GM18868 (cell line): ENCODE data around the gene PDZD7.

Source experiments
- ATAC-seq: cut with Tn5 transposase; IDR thresholded peaks from one replicate; pipeline ENCODE4 v1.9.1; 2021; ENCODE audit warnings: mild to moderate bottlenecking, moderate library complexity; ENCODE audit not compliant: unreplicated experiment

PDZD7 gene

DNA sequence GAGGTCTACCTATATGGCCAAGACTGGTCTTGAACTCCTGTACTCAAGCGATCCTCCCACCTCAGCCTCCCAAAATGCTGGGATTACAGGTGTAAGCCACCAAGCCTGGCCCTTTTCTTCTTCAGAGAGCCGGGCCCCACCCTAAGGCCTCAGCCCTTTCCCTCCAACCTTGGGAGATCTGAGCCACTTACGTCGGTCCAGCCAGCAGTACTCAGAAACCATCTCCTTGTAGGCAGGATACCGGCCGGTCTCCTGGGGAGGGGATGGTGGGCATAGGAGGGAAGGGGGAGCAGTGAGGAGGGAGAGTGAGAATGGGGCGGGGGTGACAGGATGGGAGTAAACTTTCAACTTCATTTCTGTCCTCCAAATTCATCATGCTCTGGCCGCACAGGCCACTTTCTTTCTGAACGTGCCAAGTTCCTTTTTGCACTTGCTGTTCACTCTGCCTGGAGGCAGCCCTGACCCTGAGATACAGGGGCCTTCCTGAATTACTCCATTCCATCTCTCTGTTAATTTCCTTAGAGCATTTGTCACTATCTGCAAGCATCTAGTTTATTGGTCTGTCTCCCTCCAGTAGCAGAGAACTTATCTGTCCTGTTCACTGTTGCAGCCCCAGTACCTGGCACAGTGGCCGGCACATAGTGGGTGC is 10.4 kb downstream of the PDZD7 start:
- ATAC-seq = no peak

DNA sequence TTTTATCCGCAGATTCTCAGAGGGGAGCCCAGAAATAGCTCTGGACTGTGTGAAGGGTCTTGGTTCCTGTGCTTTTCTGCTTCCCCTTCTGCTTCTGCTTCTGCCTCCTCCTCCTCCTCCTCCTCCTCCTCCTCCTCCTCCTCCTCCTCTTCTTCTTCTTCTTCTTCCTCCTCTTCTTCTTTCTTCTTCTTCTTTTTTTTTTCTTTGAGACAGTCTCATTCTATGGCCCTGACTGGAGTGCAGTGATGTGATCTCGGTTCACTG is 11.6 kb downstream of the PDZD7 start:
- ATAC-seq = no peak

DNA sequence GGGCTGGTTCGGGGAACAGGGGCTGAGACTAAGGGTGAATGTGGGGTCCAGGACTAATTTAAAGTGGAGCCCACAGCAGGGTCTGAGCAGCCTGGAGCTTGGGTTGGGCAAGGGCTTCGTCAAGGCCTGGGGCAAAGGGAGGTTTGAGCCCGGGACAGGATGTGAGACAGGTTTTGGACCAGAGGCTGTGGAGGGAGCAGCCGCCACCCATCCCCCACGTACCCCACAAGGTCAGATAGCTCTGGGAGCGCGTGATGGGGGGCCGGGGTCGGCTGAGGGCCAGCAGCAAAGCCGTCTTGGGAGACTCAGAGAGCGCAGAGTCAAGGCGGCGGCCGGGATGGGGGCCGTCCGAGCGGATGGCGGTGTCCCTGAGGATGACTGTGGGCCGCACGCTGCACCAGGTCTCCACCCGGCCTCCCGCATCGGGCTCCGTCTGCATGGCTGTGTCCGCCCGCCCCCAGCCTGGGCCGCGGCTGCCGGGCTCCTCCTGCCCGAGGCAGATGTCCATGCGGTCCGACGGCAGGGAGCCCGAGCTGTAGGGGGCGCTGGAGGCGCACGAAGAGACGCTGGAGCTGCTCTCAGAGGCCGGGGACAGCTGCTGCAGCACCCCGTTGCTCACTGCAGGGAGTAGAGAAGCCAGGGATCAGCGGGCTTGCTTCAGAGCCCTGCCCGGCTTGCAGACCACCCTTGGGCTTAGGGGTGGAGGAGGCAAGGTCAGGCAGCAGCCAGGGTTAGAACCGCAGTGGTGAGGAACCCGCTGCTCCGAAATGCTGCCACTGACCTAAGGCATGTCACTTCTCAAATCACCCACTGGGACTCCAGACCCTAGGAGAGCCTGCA is 12.1 kb downstream of the PDZD7 start:
- ATAC-seq = no peak

DNA sequence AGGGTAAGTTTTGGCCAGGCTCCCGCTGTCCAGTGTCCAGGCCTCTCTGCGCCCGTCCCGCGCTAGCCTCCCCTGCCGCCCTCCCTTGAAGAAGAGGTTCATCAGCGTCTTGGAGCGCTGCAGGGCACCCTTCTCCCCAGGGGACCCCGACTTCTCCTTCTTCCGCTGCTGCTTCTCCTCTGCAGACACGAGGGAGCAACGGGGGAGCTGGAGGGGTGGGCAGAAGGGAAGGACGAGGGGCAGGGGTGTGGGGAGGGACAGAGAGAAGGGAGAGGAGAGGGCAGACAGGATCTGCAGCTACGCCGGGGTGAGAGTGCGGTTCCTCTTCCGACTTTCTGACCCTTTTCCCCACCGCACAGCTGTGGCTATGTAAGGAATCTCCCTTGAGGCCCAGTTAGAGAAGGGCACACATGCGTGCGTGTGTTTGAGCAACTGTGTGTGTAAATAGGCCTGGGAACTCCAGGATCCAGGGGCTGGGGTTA is 12.8 kb downstream of the PDZD7 start:
- ATAC-seq = no peak

DNA sequence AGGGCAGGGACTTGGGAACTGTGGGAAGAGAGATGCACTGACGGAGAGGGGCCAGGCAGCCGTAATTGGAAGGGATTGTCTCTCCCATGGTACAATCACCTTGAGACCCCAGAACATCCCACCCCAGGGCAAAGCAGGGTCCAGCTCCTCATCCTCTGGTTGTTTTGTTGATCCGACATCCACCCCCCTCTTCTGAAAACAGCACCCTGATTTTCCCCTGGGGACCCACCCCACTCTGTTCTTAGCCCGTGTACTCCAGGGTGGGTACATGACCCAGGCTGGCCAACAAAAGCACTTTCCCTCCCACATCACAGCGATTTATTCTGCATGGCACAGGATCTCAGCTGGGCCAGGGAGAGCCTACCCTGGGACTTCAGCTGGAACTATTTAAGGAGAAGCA is 14.1 kb downstream of the PDZD7 start:
- ATAC-seq = no peak

DNA sequence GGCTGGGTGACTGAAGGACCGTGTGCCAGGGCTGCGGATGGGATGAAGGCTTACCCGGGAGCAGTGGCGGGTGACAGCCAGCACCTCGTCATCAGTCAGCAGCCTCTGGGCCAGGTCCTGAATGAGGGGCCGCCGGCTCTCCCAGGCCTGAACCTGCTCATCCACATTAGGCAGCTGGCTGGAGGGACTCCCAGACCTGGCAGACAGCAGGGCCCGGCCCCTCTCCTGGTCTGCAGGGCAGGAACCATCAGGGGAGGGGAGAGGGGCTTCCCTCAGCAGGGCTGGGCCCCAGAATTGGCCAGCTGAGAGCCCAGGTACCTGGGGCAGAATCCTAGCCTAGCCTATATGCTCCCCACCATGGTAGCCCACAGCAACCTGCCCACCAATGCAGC is 15.4 kb downstream of the PDZD7 start:
- ATAC-seq = no peak

DNA sequence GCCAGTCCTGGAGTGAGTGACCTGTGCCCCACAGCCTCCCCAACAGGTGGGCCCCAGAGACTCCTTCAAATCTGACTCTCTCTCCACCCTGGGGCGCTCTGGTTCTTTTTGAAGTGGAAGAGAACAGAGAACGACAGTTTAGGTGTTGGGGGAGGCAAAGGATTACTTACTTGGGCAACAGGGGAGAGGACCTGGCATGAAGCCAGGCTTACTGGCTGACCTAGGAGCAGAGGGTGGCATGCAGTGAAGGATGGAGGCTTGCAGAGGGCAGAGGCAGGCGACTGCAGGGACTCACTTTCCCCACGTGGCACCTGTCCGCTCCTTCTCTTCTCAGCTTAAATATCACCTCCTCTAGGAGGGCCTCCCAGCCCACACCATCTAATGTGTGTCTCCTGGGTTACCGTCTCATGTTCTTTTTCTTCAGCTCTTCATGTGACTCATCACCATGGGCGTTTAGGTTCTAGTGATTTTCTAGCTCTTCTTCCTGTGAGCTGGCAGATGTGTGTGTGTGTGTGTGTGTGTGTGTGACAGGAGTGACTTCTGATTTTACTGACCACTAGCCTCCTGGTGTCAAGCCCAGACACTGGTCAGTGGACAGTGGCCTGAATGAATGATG is 15.9 kb downstream of the PDZD7 start:
- no peak for ATAC-seq

DNA sequence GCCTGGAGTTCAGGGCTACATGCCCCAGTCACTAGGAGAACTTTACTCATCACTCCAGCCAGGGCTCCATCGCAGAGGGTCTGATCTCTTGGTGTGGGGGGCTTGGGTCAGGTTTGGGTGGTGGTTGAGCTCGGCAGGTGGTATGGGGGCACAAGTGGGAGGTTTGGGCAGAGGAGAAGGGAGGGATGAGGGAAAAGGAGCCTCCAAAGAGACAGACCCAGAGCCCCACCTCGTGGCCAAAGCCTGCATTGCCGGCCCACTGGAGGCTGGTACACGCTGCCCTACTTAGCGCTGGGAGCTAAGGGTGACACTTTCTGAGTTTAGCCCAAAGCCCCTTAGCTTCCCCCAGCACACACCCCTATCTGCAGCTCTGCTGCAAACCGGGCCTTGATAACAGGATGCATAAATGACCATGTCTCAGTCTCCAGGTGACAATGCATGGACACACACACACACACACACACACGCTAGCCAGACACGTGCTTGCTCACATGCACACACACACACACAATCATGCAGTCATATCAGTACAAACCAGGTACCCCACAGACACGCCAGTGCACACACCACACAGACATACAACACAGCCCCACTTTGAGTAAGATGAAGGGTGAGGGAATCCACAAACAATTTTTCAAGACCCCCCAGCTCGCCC is 16.6 kb downstream of the PDZD7 start:
- no peak for ATAC-seq

DNA sequence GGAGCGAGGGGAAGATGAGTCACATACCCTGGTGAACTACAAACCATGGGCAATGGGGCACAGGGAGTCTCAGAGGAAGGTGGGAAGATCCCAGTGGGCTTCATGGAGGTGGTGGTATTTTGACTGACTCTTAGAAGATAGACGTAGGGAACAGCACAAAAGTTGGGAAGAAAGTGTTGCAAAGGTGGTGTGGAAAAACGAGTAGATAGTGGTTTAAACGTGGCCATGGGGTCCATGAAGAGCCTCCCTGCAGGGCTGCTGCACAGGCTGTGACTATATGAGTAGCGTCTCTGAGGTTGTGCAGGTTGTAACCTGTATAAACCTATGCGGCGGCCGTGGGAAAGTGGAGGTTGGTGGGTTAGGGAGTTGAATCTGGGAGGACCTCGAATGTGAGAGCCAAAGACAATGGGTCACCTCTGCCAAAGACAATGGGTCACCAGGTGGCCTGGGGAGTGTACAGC is 17.5 kb downstream of the PDZD7 start:
- no peak for ATAC-seq

DNA sequence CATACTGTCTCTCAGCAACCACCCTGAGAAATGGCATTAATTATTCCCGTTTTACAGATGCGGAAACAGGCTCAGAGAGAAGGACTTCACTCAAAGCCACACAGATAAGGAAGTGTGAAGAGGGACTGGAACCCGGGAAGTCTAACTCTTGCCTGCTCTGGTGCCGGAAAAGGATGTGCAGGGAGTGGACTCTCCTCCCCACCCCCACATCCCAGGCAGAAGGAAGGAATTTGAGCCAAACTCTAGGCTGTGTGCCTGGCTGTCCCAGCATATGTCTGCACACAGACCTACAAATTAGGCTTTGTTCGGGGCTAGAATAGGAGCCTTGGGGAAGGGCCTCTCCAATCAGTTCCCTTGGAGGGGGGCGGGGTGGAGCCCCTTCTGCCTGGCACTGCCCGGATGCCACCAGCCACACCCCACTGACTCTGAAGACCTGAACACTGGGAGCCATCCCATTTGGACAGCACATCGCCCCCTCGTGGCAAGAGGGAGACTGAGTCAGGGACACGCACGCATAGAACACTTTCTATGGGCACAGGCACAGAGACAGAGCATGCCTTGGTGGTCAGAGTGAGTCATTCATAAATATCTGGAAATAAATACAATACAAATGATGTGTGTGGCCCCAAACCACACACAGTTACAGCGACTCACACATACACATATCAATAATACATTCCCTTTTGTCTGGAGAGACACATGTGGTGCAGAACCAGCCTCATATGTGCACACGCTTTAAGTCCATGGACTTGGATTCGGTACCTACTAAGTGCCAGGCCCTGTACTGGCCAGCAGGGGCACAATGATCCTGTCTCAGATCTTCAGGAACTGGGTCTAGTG is 18.2 kb downstream of the PDZD7 start:
- ATAC-seq = peak; percentile 85

DNA sequence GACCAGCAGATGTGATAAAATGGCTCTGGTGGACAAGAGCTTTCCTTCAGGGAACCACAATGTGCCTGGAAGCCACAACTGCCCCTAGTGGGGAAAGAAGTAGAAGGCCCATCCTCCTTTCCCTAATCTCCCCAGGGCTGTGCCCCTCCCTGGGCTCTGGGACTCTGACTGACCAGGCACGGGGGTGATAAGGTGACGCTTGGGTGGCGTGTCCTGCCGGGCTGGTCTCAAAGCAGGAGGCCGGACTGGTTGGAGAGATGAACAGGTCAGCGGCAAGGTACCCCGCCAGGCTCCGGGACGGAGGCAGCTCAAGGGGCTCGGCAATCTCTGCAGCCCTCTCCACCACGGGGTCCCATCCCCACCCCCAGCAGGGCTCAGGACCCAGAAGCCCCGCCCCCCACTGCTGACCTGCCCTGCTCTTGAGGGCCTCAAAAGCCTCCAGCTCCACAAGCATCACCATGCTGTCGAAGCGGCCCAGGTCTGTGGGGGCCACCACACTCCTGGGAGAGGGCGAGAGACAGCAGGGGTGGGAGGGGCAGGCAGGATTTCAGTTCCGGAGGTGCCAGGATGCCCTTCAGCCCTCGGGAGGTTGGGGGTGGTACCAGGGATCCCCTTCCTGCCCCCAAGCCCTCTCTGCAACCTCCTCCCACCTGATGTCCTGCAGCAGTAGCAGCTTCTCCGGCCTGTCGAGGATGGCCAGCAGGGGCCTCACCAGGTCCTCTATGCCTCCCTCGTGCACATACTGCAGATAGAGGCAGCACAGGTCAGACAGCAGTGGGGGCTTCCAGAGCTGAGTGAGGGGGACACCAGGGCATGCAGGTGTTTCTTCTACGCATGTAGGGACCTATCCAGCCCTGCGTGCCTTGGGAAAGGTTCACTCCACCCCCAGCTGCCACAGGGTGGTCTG is 19.2 kb downstream of the PDZD7 start:
- ATAC-seq = no peak

DNA sequence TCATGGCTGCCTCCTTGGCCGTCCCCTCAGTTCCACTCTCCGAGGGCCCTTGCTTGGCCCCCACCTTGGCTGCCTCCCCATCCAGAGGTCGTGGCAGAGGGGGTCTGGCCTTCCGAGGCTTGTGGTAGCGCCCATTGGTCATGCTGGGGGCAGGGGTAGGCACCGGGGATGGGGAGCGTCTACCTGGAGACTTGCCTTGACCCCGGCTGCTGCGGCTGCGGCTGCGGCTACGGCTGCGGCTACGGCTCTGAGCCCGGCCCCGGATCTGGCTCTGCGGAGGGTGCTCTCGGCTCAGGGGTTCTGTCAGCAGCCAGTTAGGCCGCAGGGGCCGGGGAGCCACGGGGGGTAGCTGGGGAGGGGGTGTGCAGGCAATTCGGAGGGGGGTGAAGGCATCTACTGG is 20.6 kb downstream of the PDZD7 start:
- ATAC-seq = no peak

DNA sequence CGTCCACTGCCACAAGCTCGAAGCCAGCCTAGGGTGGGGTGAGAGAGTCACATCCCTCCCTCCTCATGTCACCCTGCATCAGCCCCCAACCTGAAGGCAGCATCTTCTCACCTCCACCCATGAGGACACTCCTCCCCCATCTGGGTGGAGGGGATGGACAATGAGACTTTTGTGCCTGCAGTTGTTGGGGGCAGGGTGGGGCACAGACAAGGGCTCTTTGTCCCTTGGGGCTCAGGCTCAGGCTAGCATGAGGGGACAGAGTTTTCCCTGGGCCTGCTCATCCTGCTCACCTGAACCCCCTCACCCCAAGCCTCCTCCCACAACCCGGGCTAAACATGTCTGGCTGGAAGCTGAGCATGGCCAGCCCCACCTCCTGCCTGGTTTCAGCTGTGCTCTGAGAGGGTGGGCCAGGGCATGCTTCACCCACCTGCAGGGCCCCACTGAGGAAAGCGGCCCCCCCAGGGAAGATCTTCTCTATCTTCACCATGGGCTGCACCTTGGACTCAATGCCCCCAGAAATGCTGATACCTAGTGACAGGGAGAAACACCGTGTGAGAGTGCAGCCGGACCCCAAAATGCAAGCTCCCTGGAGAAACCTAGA is 22.0 kb downstream of the PDZD7 start:
- no peak for ATAC-seq

DNA sequence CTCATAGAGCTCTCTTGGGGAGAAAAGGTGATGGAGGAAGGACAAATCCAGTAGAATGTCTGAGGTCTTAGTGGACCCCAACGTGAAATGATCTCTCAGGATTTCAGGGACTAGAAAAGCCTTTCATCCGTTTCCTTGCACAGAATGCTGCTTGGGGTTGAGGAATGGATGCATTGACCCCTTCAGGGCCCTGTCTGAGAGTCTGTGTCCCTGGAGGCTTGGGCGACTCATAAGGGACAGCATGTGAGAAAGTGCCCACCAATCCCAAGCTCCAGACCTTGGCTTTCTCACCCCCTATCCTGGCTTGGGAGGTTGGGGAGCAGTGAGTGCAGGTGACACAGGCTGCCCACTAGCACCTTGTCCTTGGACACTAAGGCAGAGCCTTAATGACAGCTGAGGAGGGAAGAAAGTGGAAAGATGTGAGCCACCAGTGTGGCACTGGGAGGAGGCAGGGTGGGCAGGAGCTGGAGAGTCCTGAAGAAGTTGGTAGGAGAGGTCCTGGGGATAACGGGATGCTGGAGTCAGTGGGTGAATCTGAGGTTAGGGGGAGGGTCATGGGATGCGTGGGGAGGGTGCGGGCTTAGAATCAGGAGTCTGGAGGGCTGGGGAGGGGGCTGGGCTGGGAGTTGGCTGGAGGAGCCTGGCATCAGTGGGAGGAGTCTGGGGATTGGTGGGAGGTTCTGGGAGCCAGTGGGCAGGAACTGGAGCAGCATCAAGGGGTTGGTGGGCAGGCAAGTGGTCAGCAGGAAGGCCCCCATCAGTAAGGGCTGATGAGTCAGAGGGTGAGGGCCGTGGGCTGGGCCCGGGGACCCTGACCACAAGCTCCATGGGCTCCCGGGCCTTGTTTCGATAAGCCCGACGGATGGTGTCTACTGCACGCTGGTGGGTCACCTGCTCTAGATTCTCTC is 22.8 kb downstream of the PDZD7 start:
- ATAC-seq = no peak

DNA sequence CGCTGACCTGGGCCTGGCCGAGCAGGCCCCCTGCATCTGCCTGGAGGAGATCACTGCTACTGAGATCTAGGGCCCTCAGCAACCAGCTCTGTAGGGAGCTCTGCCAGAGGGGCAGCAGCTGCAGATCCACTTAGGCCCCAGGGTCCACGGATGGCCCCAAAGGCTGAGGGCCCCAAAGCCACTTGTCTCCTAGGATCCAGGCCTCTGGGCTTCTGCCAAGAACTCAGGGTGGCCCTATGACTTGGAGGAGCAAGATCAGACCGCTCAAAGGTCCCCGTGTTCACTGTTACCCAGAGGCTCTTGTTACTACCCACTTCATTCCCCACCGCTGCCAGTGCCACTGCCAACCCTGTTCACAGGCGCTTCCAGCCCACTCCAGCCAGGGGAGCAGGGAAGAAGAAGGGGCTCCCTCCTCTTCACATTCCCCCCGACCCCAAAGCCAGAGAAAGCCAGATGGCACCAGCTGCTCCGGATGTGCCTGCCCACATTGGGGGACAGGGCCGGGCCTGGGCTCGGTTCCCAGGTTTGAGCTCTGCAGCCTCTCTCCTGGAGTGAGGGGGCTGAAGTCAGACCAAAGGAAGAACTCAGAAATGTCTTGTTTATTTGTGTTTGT is 23.7 kb downstream of the PDZD7 start:
- ATAC-seq = no peak

DNA sequence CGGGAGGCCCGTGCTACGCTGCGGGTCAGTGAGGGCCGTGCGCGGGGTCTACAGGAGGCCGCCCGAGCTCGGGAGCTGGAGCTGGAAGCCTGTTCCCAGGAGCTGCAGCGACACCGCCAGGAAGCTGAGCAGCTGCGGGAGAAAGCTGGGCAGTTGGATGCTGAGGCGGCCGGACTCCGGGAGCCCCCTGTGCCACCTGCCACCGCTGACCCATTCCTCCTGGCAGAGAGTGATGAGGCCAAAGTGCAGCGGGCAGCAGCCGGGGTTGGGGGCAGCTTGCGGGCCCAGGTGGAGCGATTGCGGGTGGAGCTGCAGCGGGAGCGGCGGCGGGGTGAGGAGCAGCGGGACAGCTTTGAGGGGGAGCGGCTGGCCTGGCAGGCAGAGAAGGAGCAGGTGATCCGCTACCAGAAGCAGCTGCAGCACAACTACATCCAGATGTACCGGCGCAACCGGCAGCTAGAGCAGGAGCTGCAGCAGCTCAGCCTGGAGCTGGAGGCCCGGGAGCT is 24.3 kb downstream of the PDZD7 start:
- no peak for ATAC-seq

DNA sequence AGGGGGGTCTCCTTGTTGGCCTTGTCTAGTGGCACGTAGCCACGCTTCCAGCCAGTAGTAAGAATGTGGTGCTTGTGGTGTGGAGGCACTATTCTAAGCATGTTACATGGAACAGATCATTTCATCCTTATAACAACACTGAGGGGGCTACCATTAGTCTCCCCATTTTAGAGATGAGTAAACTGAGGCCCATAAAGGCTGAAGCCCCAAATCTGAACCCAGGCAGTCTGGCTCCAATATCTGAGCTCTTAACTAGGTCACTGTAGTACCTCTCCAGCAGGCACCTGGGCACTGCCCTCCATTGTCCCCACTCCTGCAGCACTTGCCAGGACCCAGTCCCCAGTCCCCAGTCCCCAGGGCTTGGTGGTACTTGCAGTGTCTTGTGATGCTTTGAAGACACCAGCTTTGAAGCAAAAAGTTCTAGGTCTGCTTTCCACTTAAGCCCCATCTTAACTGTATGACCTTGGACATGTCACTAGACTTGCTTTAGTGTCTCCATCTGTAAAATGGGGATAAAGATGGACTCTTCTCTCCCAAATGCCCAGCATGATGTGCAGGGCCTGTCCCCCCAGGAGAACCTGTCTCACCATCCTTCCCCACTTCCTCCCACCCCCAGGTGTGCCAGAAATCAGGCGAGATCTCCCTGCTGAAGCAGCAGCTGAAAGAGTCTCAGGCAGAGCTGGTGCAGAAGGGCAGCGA is 24.9 kb downstream of the PDZD7 start:
- no peak for ATAC-seq
